ENCODE data around the gene RAB1B.

DNA sequence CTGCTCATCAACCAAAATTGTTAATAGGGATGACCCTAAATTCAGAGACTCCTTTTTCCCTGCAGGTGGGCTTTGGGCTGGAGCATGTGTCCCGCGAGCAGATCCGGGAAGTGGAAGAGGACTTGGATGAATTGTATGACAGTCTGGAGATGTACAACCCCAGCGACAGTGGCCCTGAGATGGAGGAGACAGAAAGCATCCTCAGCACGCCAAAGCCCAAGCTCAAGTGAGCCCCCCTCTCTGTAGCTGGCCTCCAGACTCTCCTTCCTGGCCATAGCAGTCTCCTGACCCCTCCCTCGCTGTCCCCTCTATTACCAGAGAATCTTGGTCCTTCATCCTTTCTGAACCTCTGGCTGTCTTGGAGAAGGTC lies 47.9 kb upstream of the RAB1B start:
- TF ChIP-seq LEF1 (IDR thresholded peaks at IDR 0.05; ENCODE audit: borderline replicate concordance) (no peak), FOXM1 (IDR thresholded peaks at IDR 0.05; ENCODE audit: borderline replicate concordance) (no peak), FOXA1 (IDR thresholded peaks at IDR 0.05) (no peak), TARDBP (IDR thresholded peaks at IDR 0.05) (no peak), ZNF384 (IDR thresholded peaks at IDR 0.05) (no peak), SP1 (IDR thresholded peaks at IDR 0.05) (no peak), L3MBTL2 (conservative IDR thresholded peaks at IDR 0.05) (no peak), NFRKB (IDR thresholded peaks at IDR 0.05) (no peak)
